DOHH2 (cell line): ENCODE results near the gene INTS15.
A peak's percentile ranks its signal among the peaks of the same experiment; 100 is the strongest.

ENCODE experiments used
- EZH2phosphoT487 ChIP-seq: fragments of 200-600 bp; sonication (generic); IDR thresholded peaks from 2 replicates; pipeline ENCODE4 v1.6.1; 2017; ENCODE audit warnings: borderline replicate concordance, mild to moderate bottlenecking, antibody characterized with exemption, low read length, moderate library complexity, mixed read lengths
- TF ChIP-seq, protein P1 (sequence below): fragments of 200-600 bp; sonication (generic); IDR thresholded peaks from one replicate; pipeline ENCODE4 v1.5.1; 2014; ENCODE audit warnings: antibody characterized with exemption, mild to moderate bottlenecking, low read depth, low read length; ENCODE audit not compliant: poor library complexity, severe bottlenecking

DNA sequence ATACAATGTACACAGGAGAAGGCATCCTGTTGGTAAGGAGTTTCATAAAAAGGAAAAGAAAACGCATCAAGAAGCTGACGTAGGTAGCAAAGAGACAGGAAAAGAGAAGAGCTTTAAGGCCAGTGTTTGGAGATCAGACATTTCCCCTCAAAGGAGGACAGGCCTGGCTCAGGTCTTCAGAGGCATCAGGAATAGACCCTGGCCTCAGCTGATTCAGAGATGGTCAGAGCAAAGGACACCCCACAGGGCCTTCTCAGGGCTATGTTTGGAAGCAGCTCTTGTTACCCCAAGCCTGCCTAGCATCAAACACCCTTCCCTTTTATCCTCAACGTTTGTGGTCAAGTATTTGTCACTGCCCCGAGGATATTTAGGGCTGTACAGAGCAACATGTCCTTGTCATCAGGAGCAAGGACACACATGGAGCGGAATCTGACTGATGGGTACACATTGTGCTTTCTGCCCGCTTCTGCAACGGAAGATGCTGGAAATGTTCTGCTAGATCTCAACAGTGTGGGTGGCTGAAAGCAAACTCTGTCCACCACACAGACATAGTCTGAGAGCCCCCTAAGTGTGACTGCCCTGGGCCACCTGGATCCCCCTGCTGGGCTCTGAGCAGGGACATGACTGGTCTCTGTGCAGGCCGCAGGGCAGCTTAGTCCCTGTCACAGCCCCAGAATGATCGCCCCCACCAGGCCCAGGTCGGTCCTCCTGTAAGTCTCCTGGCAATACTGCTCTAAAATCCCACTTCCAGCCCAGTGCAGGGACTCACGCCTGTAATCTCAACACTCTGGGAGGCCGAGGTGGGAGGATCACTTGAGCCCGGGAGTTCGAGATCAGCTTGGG is 13.6 kb upstream of the INTS15 start:
- TF ChIP-seq, protein P1, sequence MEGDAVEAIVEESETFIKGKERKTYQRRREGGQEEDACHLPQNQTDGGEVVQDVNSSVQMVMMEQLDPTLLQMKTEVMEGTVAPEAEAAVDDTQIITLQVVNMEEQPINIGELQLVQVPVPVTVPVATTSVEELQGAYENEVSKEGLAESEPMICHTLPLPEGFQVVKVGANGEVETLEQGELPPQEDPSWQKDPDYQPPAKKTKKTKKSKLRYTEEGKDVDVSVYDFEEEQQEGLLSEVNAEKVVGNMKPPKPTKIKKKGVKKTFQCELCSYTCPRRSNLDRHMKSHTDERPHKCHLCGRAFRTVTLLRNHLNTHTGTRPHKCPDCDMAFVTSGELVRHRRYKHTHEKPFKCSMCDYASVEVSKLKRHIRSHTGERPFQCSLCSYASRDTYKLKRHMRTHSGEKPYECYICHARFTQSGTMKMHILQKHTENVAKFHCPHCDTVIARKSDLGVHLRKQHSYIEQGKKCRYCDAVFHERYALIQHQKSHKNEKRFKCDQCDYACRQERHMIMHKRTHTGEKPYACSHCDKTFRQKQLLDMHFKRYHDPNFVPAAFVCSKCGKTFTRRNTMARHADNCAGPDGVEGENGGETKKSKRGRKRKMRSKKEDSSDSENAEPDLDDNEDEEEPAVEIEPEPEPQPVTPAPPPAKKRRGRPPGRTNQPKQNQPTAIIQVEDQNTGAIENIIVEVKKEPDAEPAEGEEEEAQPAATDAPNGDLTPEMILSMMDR = peak; percentile 46
- no peak for TF ChIP-seq EZH2phosphoT487
